HG03066 (cell line): ENCODE results near the gene PKP3.
"Not testable (repeated sequence)": the region's sequence is repeated elsewhere in the genome, so short reads cannot be mapped to it uniquely, and the experiment has no call there.

Source experiments
- ATAC-seq: cut with Tn5 transposase; IDR thresholded peaks from one replicate; pipeline ENCODE4 v1.9.1; 2021; ENCODE audit warnings: low read depth; ENCODE audit not compliant: unreplicated experiment

The PKP3 gene

DNA sequence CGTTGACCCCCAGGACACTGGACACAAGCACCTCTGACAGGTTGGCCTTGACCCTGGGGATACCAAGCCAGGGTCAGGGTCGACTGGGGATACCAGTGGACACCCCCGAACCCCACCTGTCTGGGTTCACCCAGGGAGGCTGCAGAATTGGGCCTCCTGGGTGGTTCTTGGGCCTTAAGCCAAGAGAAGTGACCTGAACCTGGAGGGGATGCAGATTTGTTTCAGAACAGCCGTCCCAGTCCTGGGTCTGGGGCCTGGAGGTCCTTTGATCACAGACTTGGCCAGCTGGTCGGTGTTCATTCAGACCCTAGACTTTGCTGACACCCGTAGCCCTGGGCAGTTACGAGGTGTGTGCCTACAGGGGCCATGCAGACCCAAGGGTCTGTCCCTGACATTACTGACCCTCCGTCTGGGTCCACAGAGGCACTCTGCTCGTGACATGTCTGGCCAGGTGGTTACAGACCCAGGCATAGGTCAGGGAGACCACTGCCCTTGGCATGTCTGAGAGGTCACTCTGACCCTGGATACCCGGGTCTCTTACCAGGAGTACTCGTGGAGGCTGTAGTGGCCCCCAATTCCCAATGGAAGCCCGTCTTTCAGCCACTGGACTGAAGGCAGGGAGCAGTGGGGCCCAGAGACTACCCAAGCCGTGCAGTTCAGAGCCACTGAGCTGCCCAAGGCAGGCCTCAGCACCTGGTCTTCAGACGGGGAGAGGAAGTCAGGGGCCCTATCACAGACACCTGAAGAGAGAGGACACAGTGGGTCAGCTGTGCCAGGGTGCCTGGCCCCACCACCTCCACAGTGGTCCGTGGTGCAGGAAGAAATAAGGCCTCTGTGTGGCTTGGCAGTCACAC lies 14.4 kb downstream of the PKP3 start:
- no peak for ATAC-seq

DNA sequence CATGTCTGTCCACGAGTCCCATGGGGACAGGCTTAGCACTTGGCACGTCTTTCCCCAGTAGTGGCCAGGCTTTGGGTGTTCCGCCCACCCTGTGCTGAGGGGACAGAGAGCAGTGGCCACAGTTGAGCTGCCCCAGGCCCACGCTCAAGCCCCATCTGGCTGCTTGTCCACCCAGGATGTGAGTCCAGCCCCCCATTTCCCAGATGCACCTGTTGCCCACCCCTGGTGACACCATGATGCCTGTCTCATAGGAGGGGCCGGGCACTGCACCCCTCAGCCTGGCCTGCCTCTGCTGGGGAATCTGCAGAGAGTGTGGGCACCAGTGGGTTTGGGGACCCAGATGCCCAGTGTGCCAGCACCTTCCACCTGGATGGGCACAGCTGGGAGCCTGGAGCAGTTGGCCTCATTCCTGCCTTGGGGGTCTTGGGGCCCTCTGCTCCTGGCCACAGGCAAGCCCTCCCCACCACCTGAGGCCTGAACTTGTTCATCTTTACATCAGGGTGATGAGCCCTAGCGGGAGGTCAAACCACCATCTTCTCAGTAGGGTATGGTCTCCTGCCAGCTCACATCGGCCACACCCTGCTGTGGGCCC lies 15.1 kb downstream of the PKP3 start:
- no peak for ATAC-seq

DNA sequence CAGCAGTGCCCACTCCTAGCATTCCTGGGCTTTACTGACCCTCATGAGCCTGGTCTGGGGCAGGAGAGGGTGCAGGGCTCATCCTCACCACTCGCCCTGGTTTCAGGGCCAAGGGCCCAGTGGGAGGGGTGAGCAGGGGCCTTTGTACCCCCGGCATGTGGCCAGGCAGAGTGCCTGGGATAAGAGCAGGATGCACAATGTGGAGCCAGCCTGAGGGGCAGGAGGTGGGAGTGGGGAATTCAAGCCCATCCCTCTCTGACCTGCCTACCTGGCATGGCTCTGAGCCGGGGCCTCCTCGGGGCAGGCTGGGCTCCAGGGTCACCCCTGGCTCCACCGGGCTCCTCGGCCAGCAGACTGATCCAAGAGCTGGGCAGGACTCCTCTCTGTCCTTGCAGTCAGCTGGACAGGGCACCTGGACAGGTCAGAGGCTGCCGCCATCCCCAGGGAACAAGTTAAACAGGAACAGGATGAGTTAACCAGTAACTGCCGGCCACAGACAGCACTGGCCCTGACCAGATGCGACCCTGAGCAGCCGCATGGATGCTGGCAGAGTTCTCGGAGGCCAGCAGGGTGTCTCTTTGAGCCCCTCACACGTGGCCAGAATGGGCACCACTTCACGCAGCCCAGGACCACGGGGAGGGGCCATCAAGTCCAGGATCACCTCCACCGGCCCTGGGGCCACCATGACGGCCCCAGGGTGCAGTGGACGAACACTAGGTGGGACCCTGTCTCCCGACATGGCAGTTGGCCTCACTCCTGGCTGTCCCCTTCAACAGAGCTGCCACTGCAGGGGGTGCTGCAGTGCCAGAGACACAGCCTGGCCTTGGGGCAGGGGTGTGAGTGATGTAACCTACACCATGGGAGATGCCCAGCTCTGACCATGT lies 15.8 kb downstream of the PKP3 start:
- no peak for ATAC-seq

GRCh38 chr11:410711-411110 lies 16.7 kb downstream of the PKP3 start:
- not testable (repeated sequence) for ATAC-seq

- not testable (repeated sequence) for ATAC-seq
Observed at GRCh38 chr11:411520-411919, 17.5 kb downstream of the PKP3 start.

- no peak for ATAC-seq
Observed at GRCh38 chr11:412641-413119, 18.7 kb downstream of the PKP3 start.

- no peak for ATAC-seq
Observed at GRCh38 chr11:413120-414081, 19.4 kb downstream of the PKP3 start.

GRCh38 chr11:414318-414857 lies 20.4 kb downstream of the PKP3 start:
- ATAC-seq: no peak

DNA sequence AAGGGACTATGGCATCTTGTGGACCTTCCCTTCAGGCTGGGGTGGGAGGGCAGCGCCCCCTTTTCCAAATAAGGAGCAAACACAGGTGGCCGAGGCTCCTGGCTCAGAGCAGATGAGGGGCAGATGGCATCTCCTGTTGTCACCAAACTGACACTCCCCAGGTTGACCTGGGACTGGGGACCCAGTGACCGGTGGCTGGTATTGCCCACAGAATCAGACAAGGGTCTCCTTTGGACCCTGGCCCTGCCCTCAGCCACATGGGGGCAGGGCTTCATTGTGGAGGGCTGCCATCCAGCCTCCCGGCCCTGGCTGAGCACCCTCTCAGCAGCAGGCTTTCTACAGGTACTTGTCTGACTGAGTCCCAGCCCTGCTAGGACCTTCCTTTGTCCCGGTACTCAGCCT lies 21.6 kb downstream of the PKP3 start:
- no peak for ATAC-seq

DNA sequence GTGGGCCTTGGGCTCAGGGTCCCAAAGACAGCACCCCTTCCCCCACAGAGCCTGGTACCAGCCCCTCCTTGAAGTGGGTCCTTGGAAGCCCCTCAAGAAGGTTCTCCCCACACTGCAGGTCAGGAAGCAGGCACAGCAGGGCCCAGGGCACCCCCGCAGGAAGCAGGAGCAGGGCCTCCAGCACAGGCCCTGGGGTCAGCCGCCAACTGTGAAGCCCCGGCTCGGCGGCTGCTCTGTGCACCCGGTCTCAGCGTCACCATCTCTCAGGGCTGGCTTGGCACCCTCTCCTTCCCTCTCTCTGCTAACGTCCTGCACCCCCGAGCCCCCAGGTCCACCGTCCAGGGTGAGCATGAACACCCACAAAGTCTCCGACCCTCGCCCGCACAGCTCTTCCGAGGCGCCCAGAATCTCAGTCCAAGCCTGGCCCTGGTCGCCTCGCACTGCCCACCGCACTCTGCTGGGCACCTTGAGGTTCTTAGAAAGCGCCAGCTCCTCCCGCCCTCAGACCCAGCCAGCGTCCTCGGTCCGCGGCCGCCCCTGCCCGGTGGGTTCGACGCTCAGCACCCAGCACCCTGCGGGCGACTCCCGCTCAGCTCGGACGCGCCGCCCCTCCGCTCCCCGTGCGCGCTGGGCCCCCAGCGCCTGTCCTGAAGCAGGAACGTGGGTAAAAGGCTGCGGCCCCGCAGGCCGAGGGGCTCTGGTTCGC lies 22.2 kb downstream of the PKP3 start:
- no peak for ATAC-seq

DNA sequence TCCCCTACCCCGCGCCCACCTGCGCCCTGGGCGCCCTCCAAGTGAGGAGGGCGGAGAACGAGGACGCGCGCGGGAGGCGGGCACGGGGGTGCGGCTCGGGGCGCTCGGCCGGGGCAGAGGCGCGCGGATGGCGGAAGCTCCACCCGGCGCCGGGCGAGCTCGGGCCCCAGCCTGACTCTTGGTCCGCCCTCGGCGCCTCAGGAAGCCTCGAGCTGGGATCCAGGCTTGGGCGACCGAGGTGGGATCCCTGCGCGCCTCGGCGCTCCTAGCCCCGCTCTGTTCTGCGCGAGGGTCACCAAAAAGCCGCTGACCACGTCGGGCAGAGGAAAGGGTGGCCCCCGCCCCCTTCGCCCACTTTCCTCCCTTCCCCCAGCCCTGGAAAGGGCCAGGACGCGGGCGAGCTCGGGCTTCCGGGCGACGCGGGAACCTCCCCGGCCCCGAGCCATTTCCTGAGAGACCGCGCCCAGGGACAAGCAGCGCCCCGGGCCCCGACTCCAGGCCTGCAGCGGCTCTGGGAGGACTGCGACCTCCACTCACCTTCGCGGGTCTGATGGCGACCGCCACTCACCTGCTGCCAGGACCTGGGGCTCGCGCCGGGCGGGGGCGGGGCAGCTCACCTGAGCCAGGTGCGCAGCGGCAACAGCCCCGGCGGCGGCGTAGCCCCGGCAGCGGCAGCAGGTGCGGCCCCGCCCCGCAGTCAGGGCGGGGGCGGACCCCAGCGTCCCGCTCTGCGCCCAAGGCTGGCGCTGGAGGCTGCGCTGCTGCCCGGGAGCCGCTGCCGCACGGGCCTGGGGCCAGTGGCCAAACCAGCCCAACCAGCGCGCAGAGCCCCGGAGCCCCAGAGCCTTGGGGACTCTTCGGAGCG lies 23.0 kb downstream of the PKP3 start:
- ATAC-seq: no peak

- no peak for ATAC-seq
Observed at GRCh38 chr11:417652-418342, 23.8 kb downstream of the PKP3 start.

GRCh38 chr11:418343-419247 lies 24.6 kb downstream of the PKP3 start:
- no peak for ATAC-seq

DNA sequence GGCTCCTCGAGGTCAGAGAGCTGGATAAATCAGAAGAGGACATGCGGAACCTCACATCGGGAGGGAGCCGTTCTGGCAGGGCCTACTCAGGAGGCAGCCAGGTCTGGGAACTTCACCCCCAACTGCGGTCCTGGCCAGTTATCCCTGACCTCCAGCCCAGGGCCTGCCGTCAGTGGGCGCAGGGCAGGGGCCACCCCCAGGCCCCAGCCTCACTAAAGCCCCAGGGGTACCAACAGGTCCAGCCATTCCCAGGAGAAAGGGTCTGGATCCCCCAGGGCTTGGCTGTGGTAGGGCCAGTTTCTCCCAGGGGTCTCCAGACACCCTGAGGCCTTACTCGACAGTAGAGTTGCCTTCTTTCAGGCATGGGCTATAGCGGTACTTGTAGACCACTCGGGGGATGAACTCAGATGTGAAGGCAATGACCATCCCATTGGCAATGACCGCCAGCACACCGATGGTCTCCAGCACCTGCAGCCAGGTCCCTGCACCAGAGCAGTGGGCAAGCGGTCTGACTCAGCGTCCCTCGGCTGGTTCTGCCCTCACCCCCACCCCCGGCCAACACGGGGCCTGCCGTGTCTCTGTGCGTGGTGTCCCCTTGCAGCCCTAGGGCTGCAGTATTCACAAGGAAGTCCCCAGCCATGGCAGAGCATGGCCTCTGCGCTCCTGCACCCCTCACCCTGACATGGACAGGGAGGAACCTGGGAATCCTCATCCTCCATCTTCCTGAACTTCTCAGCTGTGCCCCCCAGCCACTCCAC lies 25.4 kb downstream of the PKP3 start:
- ATAC-seq: no peak

DNA sequence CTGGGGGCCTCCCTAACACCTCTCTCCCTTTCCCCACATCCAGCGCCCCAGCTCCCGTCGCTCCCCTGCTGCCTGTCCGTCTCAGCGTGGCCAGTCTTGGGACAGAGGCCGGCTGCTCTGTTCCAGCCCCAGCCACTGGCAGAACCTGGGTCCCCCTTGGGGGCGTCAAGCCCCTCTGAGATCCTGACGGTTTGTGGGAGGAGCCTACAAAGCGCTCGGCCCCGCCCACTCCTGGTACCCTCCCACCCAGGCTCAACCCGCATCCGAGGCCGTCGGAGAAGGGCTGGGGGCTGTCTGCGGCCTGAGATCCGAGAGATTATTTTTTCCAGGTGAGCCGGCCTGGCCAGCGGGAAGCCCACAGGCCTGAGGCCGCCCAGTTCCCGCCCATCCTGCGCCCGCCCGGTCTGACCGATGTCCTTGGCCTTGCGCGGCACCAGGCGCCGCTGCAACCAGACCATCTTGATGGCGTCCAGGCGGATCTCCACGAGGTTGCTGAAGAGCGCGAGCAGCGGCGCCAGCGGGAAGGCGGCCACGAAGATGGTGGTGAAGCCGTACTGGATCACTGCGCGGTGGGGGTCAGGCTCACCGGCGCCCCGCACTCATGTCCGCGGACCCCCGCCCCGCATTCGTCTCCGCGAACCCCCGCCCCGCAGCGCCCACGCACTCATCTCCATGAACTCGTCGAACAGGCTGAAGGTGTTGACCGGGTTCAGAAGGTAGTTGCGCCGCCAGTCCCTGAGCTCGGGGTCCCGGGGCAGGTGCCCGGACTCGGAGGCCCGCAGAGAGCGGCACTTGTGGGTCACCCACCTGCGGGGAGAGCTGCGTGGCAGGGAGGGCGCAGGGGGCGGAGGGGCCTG lies 26.3 kb downstream of the PKP3 start:
- ATAC-seq: no peak
